GM19043 (cell line): ENCODE data around the gene NRIP1.
"Not testable (repeated sequence)": the region's sequence is repeated elsewhere in the genome, so short reads cannot be mapped to it uniquely, and the experiment has no call there.

Experiments used
- ATAC-seq: cut with Tn5 transposase; IDR thresholded peaks from one replicate; pipeline ENCODE4 v1.9.1; 2021; ENCODE audit warnings: low read depth; ENCODE audit not compliant: unreplicated experiment

The NRIP1 gene

DNA sequence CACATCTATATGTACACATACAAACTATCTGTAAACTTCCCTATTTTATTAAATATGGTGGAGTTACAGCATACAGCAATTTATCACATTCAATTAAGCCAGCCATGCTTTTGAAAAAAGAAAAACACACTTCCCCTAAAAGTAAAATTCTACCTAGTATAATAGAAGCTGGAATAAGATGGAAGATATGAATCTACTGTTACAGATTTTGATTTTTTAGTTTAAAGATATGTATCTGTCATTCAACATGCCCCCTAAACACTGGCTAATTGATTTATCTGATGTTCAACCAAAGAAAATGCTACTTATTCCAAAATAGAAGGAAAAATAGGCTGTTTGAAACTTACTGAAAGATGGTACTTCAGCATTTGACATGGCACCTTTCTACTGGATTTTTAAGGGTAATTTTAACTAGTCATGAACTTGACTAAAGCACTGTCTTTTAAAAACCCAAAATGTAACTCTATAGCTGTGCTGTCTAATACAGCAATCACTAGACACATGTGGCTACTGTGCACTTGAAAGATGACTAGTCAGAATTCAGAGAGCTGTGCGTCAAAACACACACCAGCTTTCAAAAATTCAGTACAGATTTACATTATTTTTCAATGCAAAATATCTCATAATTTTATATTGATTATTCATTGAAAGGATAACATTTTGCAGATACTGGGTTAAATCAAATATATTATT lies 25.0 kb downstream of the NRIP1 start:
- ATAC-seq: no peak

DNA sequence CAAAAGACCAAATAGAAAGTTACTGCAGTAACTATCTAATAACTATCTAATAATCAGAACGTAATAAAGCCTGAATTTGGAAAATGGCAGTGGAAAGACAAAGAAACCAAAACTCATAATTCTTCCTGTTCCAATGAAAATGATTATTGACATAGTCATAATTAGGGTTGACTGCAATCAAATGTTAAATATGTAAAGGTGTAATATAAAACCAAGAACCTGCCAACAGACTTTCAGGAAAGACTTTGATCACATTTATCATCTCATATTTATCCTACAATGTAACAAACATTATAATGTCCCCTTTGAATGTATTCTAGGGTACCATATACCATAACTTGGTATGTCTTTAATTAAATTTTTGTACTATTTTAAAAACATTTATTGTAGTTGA lies 26.9 kb downstream of the NRIP1 start:
- ATAC-seq: no peak

DNA sequence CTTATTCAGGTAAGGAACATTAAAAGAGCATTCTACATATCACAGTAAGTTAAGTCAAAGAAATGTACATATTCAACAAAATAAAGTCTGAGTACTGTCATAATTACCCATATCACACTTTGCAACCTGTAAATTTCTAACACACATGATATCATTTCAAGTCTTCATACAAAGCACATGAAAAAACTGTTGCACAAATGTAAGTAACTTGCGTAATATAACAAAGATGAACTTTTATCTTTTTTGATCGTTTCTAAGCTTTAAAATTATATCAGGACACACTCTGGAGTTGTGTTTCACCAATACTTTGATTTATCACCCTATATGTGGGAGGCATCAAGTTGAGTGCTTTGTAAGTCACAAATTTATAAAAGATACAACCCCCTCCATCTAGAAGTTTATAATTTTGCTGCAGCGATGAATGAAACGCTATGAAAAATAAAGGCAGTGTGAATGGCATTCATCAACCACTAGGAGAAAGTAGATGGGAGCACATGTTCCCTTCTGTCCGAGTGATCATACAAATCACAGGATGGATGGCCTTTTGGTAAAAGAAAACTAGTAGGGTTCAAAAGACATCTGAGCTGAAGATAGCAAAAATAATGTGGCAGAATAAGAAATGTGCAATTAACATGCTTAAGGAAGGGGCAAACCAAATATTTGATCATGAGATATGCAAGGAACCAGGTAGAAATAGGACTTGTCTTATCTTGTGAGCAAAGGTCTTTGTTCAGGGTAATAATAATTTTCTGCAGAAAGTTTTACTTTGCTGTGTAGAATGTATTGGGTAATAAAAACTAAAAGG lies 27.5 kb downstream of the NRIP1 start:
- no peak for ATAC-seq

DNA sequence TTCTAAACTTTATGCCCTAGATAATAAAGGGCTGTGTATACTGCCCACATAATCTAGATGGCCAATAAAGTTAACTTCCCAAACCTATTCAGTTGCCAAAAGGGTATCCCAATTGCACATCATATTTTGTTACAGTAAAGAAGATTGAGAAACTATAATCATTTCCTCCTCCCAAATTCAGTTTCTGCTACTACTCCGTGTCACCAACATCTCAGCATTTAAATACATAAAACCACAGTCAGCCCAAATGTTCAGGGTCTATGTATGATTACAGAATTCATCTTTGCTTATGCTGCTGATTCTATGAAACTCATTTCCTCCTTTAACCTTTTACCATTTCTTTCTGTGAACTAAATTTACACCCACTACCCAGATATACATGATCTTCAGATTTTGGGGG lies 28.6 kb downstream of the NRIP1 start:
- no peak for ATAC-seq

DNA sequence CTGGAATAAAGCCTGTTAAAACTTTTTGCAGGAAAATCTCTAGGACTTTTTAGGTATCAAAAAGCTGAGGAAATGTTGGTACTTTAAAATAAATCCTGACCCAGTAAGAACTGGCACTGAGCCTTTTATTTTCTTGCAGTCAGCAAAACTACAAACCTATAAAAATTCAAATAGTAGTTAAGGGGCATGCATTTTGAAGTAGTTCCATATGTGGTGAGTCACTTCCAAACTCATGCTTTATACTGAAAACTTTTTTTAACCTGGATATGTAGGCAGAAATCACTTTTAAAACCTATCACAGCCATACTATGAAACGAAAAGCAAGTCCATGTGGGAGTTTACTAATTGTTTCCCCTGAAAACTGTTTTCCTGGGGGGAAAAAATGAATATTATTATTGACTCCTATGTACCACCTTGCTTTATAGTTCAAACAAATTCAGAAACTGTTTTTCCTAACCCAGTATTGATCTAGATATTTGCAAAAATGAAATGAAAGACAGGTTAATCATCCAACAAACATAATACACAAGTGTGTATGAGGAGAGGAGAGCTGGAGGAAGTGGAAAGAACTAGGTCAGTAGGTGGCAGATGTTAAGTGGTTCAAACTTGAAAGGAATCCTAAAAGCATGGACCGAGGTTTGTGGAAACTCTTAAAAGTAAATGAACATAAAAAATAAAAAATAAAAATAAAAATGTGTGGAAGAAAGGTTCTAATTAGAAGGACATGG lies 30.5 kb downstream of the NRIP1 start:
- no peak for ATAC-seq

DNA sequence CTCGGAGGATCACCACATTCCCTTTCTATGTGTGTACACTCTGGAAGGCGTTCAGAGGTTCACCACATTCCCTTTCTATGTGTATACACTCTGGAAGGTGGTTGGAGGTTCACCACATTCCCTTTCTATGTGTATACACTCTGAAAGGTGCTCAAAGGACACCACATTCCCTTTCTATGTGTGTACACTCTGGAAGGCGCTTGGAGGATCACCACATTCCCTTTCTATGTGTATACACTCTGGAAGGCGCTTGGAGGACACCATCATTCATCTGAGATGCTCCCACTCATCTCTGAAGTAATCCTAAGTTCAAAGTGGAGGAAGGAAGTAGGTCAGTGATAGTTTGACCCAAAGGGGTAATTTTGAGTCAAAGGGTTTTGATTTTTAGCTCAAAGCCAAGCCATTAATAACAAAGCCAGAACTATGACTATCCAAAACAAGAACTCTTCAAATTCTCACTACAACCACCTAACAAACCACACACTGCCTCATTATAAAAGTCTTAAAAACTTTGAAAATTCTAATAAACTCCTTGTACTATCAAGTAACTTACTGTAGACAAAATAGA lies 32.9 kb downstream of the NRIP1 start:
- no peak for ATAC-seq

DNA sequence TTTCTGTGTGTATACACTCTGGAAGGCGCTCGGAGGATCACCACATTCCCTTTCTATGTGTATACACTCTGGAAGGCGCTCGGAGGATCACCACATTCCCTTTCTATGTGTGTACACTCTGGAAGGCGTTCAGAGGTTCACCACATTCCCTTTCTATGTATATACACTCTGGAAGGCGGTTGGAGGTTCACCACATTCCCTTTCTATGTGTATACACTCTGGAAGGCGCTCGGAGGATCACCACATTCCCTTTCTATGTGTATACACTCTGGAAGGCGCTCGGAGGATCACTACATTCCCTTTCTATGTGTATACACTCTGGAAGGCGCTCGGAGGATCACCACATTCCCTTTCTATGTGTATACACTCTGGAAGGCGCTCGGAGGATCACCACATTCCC lies 33.4 kb downstream of the NRIP1 start:
- ATAC-seq: not testable (repeated sequence)

DNA sequence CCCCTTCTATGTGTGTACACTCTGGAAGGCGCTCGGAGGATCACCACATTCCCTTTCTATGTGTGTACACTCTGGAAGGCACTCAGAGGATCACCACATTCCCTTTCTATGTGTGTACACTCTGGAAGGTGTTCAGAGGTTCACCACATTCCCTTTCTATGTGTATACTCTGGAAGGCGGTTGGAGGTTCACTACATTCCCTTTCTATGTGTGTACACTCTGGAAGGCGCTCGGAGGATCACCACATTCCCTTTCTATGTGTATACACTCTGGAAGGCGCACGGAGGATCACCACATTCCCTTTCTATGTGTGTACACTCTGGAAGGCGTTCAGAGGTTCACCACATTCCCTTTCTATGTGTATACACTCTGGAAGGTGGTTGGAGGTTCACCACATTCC lies 33.9 kb downstream of the NRIP1 start:
- not testable (repeated sequence) for ATAC-seq

DNA sequence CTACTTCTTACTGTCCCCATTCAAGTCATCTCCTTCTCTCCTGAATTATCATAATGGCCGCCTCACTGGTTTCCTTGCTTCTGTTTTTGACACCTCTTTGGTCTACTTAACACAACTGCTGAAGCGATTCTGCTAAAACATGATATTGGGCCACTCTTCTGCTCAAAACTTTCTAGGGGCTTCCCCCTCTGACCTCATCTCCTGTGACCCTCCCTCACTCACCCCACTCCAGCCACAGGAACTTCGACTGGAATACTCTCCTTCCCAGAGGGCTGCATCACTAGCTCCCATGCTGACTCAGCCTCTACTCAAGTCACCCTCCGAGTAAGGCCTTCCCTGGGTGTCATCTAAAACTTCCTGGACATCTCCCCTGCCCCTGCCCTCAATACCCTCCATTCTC lies 35.7 kb downstream of the NRIP1 start:
- ATAC-seq: no peak

DNA sequence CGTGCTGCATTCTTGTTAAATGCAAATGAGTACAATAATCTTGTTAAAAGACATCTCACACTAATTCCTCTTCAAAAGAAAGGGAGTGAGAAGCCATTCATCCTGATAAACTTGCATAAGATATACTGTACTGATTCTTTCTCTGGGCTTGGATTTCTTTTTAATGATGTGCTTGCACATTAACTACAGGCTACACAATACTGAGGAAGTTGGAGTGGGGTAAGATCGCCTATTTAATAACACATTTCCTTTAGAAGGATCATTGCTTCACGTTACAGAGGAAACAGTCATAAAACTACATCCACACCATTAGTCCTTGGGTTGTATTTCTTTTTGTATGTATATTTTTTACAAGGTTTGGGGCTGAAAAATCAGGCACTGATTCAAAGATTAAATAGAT lies 36.6 kb downstream of the NRIP1 start:
- ATAC-seq: no peak

DNA sequence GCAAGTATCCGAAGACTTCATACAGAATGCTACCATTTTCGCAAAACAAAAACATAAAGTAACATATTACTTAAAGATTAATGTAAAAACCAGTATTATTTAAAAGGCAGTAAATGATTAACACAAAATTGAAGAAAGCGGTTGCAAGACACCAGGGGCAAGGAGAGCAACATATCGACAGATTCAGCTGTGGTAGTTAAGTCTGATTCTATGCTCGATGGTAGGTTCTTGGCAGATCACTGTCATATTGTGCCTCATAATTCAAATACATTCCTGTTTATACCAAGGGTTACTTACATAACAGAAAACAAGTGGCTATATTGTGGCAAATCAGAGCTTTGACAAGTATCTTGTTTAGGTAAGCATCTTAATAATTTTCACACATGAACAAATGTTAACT lies 37.7 kb downstream of the NRIP1 start:
- no peak for ATAC-seq

DNA sequence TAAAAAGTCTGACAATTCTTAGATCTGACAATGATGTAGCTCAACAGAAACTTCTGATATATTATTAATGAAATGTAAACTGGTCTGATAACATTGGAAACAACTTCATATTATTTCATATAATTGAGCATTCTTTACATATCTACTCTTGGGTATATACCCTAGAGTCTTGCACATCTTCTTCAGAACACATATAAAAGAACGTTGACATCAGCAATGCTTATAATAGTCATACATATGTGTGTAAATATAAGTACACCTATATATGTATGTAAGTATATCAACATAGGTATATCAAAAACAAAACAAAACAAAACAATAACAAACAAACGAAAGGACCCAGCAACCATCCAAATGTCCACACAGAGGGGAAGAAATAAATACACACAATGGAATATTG lies 38.4 kb downstream of the NRIP1 start:
- ATAC-seq: no peak

DNA sequence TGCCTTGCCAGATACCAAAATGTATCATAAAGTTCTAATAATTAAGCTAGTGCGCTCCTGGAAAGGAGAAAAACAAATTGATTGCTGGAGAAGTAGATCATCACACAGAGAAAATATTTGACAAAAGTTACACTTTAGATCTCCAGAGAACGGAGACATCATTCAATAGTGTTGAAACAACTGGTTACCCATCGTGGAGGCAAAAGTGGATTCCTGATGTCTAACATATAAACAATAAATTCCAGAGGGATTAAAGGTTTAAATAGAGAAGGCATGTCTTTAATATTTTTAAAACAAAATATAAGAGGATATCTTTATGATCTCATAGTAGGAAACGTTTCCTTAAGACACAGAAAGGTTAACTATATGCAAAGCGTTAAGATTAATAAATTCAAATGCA lies 41.0 kb downstream of the NRIP1 start:
- ATAC-seq: no peak

DNA sequence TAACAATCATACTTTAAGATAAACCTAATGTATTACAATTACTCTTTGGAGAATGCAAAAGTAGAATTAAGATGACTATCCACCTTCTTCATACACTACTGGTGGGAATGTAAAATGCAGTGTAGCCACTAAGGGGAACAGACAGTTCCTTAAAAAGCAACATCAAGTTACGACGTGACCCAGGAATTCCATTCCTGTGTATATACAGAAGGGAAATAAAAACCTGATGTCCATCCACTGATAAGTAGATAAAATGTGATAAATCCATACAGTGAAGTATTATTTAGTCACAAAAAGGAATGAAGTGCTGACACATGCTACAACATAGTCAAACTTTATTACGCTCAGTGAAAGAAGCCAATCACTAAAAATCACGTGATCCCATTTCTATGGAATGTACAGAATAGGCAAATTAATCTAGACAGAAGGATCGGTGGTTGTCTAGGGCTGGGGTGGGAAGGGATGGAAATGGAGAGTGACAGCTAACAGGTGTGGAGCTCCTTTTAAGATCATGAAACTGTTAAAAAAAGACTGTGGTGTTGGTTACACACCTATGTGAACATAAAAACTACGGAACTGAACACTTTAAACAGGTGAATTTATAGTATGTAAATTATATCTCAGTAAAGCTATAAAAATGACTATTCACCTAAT lies 42.1 kb downstream of the NRIP1 start:
- no peak for ATAC-seq

DNA sequence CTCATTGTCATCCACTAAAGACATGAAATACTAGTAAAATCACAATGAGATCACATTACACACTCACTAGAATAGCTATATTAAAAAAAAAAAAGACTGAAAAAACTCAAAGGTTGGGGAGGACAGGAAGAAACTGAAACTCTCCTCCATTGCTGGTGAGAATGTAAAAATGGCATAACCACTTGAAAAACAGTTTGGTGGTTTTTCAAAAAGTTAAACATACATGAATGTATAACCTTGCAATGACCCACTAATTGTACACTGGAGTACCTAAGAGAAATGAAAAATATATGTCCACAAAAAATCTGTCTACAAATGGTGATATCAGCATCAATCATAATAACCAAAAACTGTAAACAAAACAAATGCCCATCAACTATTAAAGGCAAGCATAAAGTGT lies 44.0 kb downstream of the NRIP1 start:
- no peak for ATAC-seq

DNA sequence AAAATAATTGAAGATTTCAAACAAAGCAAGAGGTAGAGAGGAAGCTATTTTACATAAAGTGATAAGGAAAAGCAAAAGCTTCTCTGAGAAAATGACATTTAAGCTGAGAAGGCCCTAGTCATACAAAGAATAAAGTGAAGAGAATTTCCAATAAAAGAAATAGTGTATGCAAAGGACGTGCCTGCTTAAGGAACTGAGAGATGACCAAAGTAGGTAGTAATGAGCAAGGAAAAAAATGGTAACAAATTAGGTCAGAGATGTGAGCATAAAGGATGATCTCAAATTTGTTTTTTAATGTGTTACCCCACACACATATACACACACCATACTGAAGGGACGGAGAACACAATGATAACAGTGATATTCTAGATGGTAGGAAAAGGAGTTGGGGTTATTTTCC lies 46.4 kb downstream of the NRIP1 start:
- ATAC-seq: no peak

DNA sequence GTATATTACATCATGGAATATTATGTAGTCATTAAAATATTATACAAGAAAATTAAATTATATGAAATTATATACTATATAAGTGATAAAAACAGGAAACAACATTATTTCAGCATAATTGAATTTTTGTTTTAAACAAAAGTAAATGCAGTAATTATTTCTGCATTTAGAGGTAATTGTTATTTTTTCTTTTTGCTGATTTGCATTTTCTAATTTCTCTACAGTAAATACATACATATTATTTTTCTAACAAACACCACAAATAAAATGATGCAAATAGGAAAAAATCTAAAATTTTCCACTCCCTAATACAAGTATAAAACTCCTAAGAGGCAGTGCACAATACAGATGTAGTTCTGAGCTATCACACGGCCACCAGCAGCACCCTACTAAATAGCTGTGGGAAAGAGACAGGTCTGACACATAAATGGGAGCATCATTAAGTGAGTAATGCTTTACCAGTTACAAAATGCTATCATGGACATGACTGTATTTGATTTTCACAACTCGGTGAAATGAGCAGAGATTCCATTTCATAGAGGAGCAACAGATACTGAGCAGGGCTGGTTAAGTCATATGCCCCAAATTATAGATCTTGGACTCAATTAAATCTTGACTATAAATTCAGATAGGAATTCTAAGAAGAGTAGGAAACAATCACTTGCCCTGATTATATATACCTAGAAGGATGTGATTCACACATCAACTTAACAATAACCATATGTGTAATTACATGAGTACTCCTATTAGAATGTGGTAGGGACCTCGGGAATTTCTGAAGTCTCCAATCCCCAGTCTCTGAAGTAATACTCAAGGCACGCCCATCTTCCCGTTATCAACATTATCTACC lies 49.0 kb downstream of the NRIP1 start:
- ATAC-seq: no peak

DNA sequence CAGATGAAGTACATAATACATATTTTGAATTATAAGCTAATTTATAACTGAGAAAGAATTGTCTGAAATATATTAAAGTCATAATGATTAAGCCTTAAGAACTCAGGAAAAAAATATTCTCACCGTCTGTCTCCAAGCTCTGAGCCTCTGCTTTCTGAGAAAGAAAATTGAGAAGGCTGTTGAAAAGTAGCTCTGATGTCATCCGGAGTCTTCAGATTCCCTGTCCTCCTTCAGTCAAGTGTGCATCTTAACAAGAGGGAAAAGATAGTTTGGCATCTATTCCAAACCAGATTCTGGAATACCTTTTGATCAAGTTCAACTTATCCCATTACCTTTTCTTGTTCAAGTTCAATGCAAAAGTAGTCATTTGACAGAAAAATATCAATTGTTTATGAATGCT lies 50.6 kb downstream of the NRIP1 start:
- ATAC-seq: no peak

DNA sequence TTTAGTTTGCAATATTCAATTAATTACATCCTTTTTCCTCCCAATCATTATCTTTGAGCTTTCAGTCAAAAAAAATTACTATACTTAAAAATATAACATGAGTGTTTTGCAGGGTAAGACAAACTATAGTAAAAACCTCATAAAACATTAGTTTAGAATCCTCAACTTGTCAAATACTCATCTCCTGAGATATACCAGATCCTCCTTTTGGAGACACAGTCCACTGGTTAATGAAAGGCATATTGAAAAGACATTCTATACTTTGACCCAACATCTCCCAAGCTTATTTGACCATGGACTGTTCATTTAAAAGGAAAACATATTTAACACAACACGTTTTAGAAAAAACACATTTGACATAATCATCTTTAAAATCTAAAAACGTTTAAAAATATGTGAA lies 52.8 kb downstream of the NRIP1 start:
- ATAC-seq: no peak

DNA sequence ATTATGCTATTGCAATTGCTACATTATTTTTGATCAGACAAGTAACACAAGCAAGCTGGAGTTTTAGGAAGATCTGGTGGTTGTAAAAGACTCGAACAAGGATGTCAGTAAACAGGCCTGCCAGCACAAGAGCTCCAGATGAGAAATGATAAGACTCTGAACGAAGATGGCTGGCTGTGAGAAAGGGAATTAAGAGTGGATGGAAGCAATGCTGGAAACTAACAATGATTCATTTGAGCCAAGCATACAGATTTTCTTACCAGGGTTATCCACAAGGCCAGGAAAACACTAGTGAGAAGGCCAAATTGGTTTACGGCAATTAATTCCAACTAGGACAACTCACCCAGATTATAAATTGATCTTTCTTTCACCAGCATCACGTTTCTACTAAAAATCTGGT lies 54.2 kb downstream of the NRIP1 start:
- no peak for ATAC-seq
